ENCODE measurements around the gene LAPTM5.

Gene LAPTM5

GRCh38 chr1:30712583-30712982 is 45.0 kb downstream of the LAPTM5 start:
- DNase-seq: no peak

- DNase-seq: no peak
Observed at GRCh38 chr1:30710407-30710806, 47.2 kb downstream of the LAPTM5 start.

- no peak for DNase-seq
Observed at GRCh38 chr1:30708361-30708728, 49.2 kb downstream of the LAPTM5 start.

- peak; percentile 88 for DNase-seq
Observed at GRCh38 chr1:30707412-30708360, 49.9 kb downstream of the LAPTM5 start.

- peak; percentile 46 for DNase-seq
Observed at GRCh38 chr1:30706528-30706927, 51.0 kb downstream of the LAPTM5 start.

GRCh38 chr1:30705698-30706097 is 51.9 kb downstream of the LAPTM5 start:
- no peak for DNase-seq

- DNase-seq: peak; percentile 69
Observed at GRCh38 chr1:30704765-30705509, 52.6 kb downstream of the LAPTM5 start.

GRCh38 chr1:30704271-30704670 is 53.3 kb downstream of the LAPTM5 start:
- peak; percentile 59 for DNase-seq

GRCh38 chr1:30702823-30703222 is 54.8 kb downstream of the LAPTM5 start:
- no peak for DNase-seq

GRCh38 chr1:30701258-30701633 is 56.3 kb downstream of the LAPTM5 start:
- DNase-seq: no peak

- DNase-seq: no peak
Observed at GRCh38 chr1:30700528-30701257, 56.9 kb downstream of the LAPTM5 start.

GRCh38 chr1:30699762-30700161 is 57.8 kb downstream of the LAPTM5 start:
- DNase-seq: no peak

GRCh38 chr1:30698401-30698981 is 59.1 kb downstream of the LAPTM5 start:
- peak; percentile 64 for DNase-seq

- DNase-seq: peak; percentile 25
Observed at GRCh38 chr1:30697571-30698376, 59.8 kb downstream of the LAPTM5 start.

- peak; percentile 12 for DNase-seq
Observed at GRCh38 chr1:30696831-30697230, 60.7 kb downstream of the LAPTM5 start.

GRCh38 chr1:30695439-30695841 is 62.1 kb downstream of the LAPTM5 start:
- peak; percentile 78 for DNase-seq

- peak; percentile 15 for DNase-seq
Observed at GRCh38 chr1:30694280-30695175, 63.0 kb downstream of the LAPTM5 start.

- DNase-seq: no peak
Observed at GRCh38 chr1:30693822-30694221, 63.8 kb downstream of the LAPTM5 start.

GRCh38 chr1:30693366-30693765 is 64.2 kb downstream of the LAPTM5 start:
- DNase-seq: peak; percentile 12

GRCh38 chr1:30692948-30693301 is 64.6 kb downstream of the LAPTM5 start:
- DNase-seq: peak; percentile 12
